OCI-LY7 (cell line): ENCODE data around the gene SEBOX. TPM values are rescaled to one million over a fixed set of nuclear protein-coding genes. Genes with fewer than 3 reads are reported as not detected.

ENCODE experiments used
- BruUV-seq: library from RNA; stranded (reverse); fragments of 400-500 nt; replicated peaks from 2 replicates; lab custom pipeline; 2021; lab: Mats Ljungman, UMichigan
- CTCF ChIA-PET: fragments of 300-600 bp; sonication (Branson Sonifier 250); formaldehyde crosslinking; loops from one replicate; lab custom pipeline; 2022; ENCODE audit warnings: antibody characterized with exemption; ENCODE audit not compliant: unreplicated experiment; lab: Charles Lee
- POLR2A ChIA-PET: fragments of 300-600 bp; sonication (Branson Sonifier 250); formaldehyde crosslinking; loops from one replicate; lab custom pipeline; 2022; ENCODE audit warnings: antibody characterized with exemption; lab: Charles Lee
- DNase-seq: peaks from one replicate; pipeline ENCODE4 v3.0.0-alpha.2; 2015; ENCODE audit warnings: low spot score
- H2AFZ ChIP-seq: fragments of 200-600 bp; sonication (generic), shearing (Covaris generic); 2 replicates; pipeline ENCODE4 v1.6.1; 2014; ENCODE audit warnings: mild to moderate bottlenecking, antibody characterized with exemption, low read length, moderate library complexity
- H3K27ac ChIP-seq: fragments of 200-600 bp; sonication (generic); 2 replicates; pipeline ENCODE4 v1.5.1; 2014; ENCODE audit warnings: mixed run types, low read depth, mild to moderate bottlenecking, moderate library complexity, low read length, inconsistent platforms; ENCODE audit not compliant: poor library complexity, severe bottlenecking
- H3K36me3 ChIP-seq: fragments of 200-600 bp; sonication (generic); 2 replicates; pipeline ENCODE4 v1.6.1; 2014; ENCODE audit warnings: mild to moderate bottlenecking, antibody characterized with exemption, low read length, moderate library complexity, mixed read lengths; ENCODE audit not compliant: insufficient read depth
- H3K4me1 ChIP-seq: fragments of 200-600 bp; sonication (generic); 2 replicates; pipeline ENCODE4 v1.5.1; 2014; ENCODE audit warnings: mild to moderate bottlenecking, low read length; ENCODE audit not compliant: insufficient read depth, poor library complexity, severe bottlenecking
- H3K4me2 ChIP-seq: fragments of 200-600 bp; sonication (generic); 2 replicates; pipeline ENCODE4 v1.6.1; 2014; ENCODE audit warnings: mild to moderate bottlenecking, low read length
- H3K4me3 ChIP-seq: fragments of 200-600 bp; sonication (generic); 2 replicates; pipeline ENCODE4 v1.5.1; 2014; ENCODE audit warnings: mild to moderate bottlenecking, low read depth, low read length; ENCODE audit not compliant: poor library complexity, severe bottlenecking
- H3K79me2 ChIP-seq: fragments of 200-600 bp; sonication (generic); 2 replicates; pipeline ENCODE4 v1.6.1; 2016; ENCODE audit warnings: low read depth, mild to moderate bottlenecking, low read length, moderate library complexity, mixed read lengths; ENCODE audit not compliant: insufficient read depth
- H3K9me2 ChIP-seq: fragments of 200-600 bp; sonication (generic); 2 replicates; pipeline ENCODE4 v1.6.1; 2016; ENCODE audit warnings: mild to moderate bottlenecking, low read length, mixed read lengths; ENCODE audit not compliant: insufficient read depth
- H3K9me3 ChIP-seq: fragments of 200-600 bp; sonication (generic); 2 replicates; pipeline ENCODE4 v1.6.1; 2014; ENCODE audit warnings: mild to moderate bottlenecking, mixed run types, low read length, mixed read lengths
- H4K20me1 ChIP-seq: fragments of 200-600 bp; sonication (generic); 2 replicates; pipeline ENCODE4 v1.6.1; 2014; ENCODE audit warnings: mild to moderate bottlenecking, antibody characterized with exemption, low read length, moderate library complexity, mixed read lengths; ENCODE audit not compliant: insufficient read depth
- CTCF ChIP-seq: fragments of 200-600 bp; sonication (generic); conservative IDR thresholded peaks from 2 replicates; pipeline ENCODE4 v1.5.1; 2014; ENCODE audit warnings: mild to moderate bottlenecking, antibody characterized with exemption, low read length, moderate library complexity, mixed read lengths
- EZH2phosphoT487 ChIP-seq: fragments of 200-600 bp; sonication (generic); IDR thresholded peaks from 2 replicates; pipeline ENCODE4 v1.6.1; 2018; ENCODE audit warnings: low read depth, borderline replicate concordance, mild to moderate bottlenecking, mixed run types, antibody characterized with exemption, low read length, moderate library complexity, mixed read lengths
- intact Hi-C: fragments of 100-400 bp; cut with micrococcal nuclease; formaldehyde crosslinking; loops from one replicate; pipeline ENCODE4 v1.10.0; 2022; ENCODE audit not compliant: unreplicated experiment
- total RNA-seq, 2 experiments: library from RNA; depleted of rRNA in 1 of 2; stranded (reverse); fragments of >200 nt in 1 of 2; shearing (Covaris generic) in 1 of 2; gene quantifications; 2 replicates each; pipeline ENCODE4 v1.2.3, GENCODE V29; 2014 to 2022

The SEBOX gene
- total RNA-seq, 2 experiments from 2014 or later: not detected

GRCh38 chr17:28318759-28319597, 46.0 kb downstream of the SEBOX start, which contains the start of gene TMEM97:
TMEM97 (plus strand) TSS chr17:28319200; CDS start chr17:28319240, 40 bp downstream.
- H3K4me3 ChIP-seq: peak within 1 kb of the TSS; percentile 89
- no peaks in the 10 kb centered on the region for H3K9me2 ChIP-seq
- H3K79me2 ChIP-seq: peaks cover 47% of the 10 kb centered on the region
- H3K4me1 ChIP-seq: peaks cover 29% of the 10 kb centered on the region
- intact Hi-C loops: no loop called here
- DNase-seq: peak; percentile 98
- no peaks in the 10 kb centered on the region for H3K9me3 ChIP-seq
- no peak for TF ChIP-seq EZH2phosphoT487
- 0 out of 2 replicates have a peak, but pooled peaks have one; percentile 30 for TF ChIP-seq CTCF
- H3K36me3 ChIP-seq: peaks cover 30% of the 10 kb centered on the region
- POLR2A ChIA-PET: interaction anchor here (3.8 kb wide), 1 partner anchor 16 kb away, joined by 20 read pairs; the partner anchor contains the start of genes IFT20 and TNFAIP1
- no TSS peak for BruUV-seq
- H3K4me2 ChIP-seq: peak within 1 kb of the TSS; percentile 91
- H2AFZ ChIP-seq: peak within 1 kb of the TSS; percentile 54
- H3K27ac ChIP-seq: peak within 1 kb of the TSS; percentile 49
- H4K20me1 ChIP-seq: no peaks in the 10 kb centered on the region
- CTCF ChIA-PET: no interaction called here

GRCh38 chr17:28317966-28318758, 46.8 kb downstream of the SEBOX start:
- ChIA-PET CTCF (interaction anchor here (0.6 kb wide), 1 partner anchor 17 kb away, joined by 3 read pairs; the partner anchor contains the start of gene TNFAIP1), POLR2A (interaction anchor here (1.1 to 3.8 kb wide), 3 partner anchors 12 to 40 kb away, joined by 3 to 20 read pairs (median 3); partner anchors contain the start of genes IFT20, POLDIP2 and TNFAIP1)
- peak overlapping the region; percentile 91 for H3K4me2 ChIP-seq
- H3K4me1 ChIP-seq: peaks cover 27% of the 10 kb centered on the region
- H3K9me3 ChIP-seq: no peaks in the 10 kb centered on the region
- H3K36me3 ChIP-seq: peaks cover 29% of the 10 kb centered on the region
- no peaks in the 10 kb centered on the region for H4K20me1 ChIP-seq
- peak overlapping the region; percentile 32 for H3K27ac ChIP-seq
- H3K79me2 ChIP-seq: peaks cover 40% of the 10 kb centered on the region
- peak overlapping the region; percentile 89 for H3K4me3 ChIP-seq
- TF ChIP-seq EZH2phosphoT487 (no peak), CTCF (no peak; the same call in 1 of the 2 replicates)
- peak overlapping the region; percentile 53; the same call in 1 of the 2 replicates for H2AFZ ChIP-seq
- no peaks in the 10 kb centered on the region for H3K9me2 ChIP-seq
- no TSS peak for BruUV-seq
- intact Hi-C loops: no loop called here
- DNase-seq: peak; percentile 34
